ENCODE data around the gene GSG1L.

Gene GSG1L

GRCh38 chr16:27903046-27903655, 160.4 kb downstream of the GSG1L start:
- no peak overlapping the region for H3K4me3 ChIP-seq (ENCODE audit: low read depth, low read length)
- DNase-seq (ENCODE audit: low read depth), result no peak

GRCh38 chr16:27902551-27902950, 161.0 kb downstream of the GSG1L start:
- TF ChIP-seq CTCF (IDR thresholded peaks at IDR 0.05; ENCODE audit: insufficient read depth, low read depth, low read length, missing control alignments), result no peak

More at GRCh38 chr16:27903046-27903655, 160.4 kb downstream of the GSG1L start:
- TF ChIP-seq CTCF (IDR thresholded peaks at IDR 0.05; ENCODE audit: insufficient read depth, low read depth, low read length, missing control alignments), result no peak

GRCh38 chr16:27901956-27902355, 161.6 kb downstream of the GSG1L start:
- no peak overlapping the region for H3K4me3 ChIP-seq (ENCODE audit: low read depth, low read length)
- no peak for TF ChIP-seq CTCF (IDR thresholded peaks at IDR 0.05; ENCODE audit: insufficient read depth, low read depth, low read length, missing control alignments)
- no peak for DNase-seq (ENCODE audit: low read depth)

More at GRCh38 chr16:27902551-27902950, 161.0 kb downstream of the GSG1L start:
- no peak overlapping the region for H3K4me3 ChIP-seq (ENCODE audit: low read depth, low read length)
- DNase-seq (ENCODE audit: low read depth), result no peak

- TF ChIP-seq CTCF (IDR thresholded peaks at IDR 0.05; ENCODE audit: insufficient read depth, low read depth, low read length, missing control alignments), result no peak
- DNase-seq (ENCODE audit: low read depth), result no peak
- no peak overlapping the region for H3K4me3 ChIP-seq (ENCODE audit: low read depth, low read length)
These were observed 163.8 kb downstream of the GSG1L start for GRCh38 chr16:27899736-27900135.

- no peak overlapping the region for H3K4me3 ChIP-seq (ENCODE audit: low read depth, low read length)
- no peak for DNase-seq (ENCODE audit: low read depth)
- no peak for TF ChIP-seq CTCF (IDR thresholded peaks at IDR 0.05; ENCODE audit: insufficient read depth, low read depth, low read length, missing control alignments)
These were observed 169.1 kb downstream of the GSG1L start for GRCh38 chr16:27894386-27894785.

GRCh38 chr16:27892879-27893278, 170.6 kb downstream of the GSG1L start:
- DNase-seq (ENCODE audit: low read depth), result no peak
- H3K4me3 ChIP-seq (ENCODE audit: low read depth, low read length), result no peak overlapping the region
- TF ChIP-seq CTCF (IDR thresholded peaks at IDR 0.05; ENCODE audit: insufficient read depth, low read depth, low read length, missing control alignments), result no peak

- DNase-seq (ENCODE audit: low read depth), result no peak
- no peak overlapping the region for H3K4me3 ChIP-seq (ENCODE audit: low read depth, low read length)
- TF ChIP-seq CTCF (IDR thresholded peaks at IDR 0.05; ENCODE audit: insufficient read depth, low read depth, low read length, missing control alignments), result no peak
These were observed 172.6 kb downstream of the GSG1L start for GRCh38 chr16:27890866-27891265.

Measured in GM12865 (cell line).